K562 (cell line): Measurements from ENCODE around the gene TFRC. TPM values are rescaled to one million over a fixed set of nuclear protein-coding genes. Genes with fewer than 3 reads are reported as not detected.

Experiments
- ARID2 ChIP-seq: fragments of 450-650 bp; IDR thresholded peaks from 2 replicates; pipeline ENCODE4 v1.6.1; 2017; ENCODE audit warnings: antibody characterized with exemption, mild to moderate bottlenecking
- DNMT1 ChIP-seq: fragments of 450-650 bp; IDR thresholded peaks from 2 replicates; pipeline ENCODE4 v1.6.1; 2016; ENCODE audit warnings: antibody characterized with exemption, mild to moderate bottlenecking
- EP400 ChIP-seq: fragments of 450-650 bp; IDR thresholded peaks from 2 replicates; pipeline ENCODE4 v1.6.1; 2017; ENCODE audit warnings: antibody characterized with exemption, mild to moderate bottlenecking, moderate library complexity
- JUNB ChIP-seq: fragments of 450-650 bp; formaldehyde crosslinking; conservative IDR thresholded peaks from 2 replicates; pipeline ENCODE4 v1.4.0; 2020; ENCODE audit warnings: mild to moderate bottlenecking
- NEUROD1 ChIP-seq: fragments of 150-350 bp; IDR thresholded peaks from 2 replicates; pipeline ENCODE4 v1.6.1; 2014; ENCODE audit warnings: borderline replicate concordance, low read length, low read depth; ENCODE audit not compliant: partially characterized antibody
- NR3C1 ChIP-seq: sonication (generic); formaldehyde crosslinking; IDR thresholded peaks from 2 replicates; pipeline ENCODE4 v1.8.1; 2022; ENCODE audit warnings: missing genetic modification reagents
- NUFIP1 ChIP-seq: fragments of 450-650 bp; IDR thresholded peaks from 2 replicates; pipeline ENCODE4 v1.6.1; 2018; ENCODE audit not compliant: partially characterized antibody
- POLR2B ChIP-seq: fragments of 450-650 bp; IDR thresholded peaks from 2 replicates; pipeline ENCODE4 v1.6.1; 2018; ENCODE audit warnings: low read depth; ENCODE audit not compliant: partially characterized antibody
- REST ChIP-seq, 2 experiments: fragments of 450-650 bp; formaldehyde crosslinking in 1 of 2; IDR thresholded peaks; 2 replicates each; pipeline versions ENCODE4 v1.4.0 to v1.6.1; 2014 to 2020; ENCODE audit warnings: mild to moderate bottlenecking in 2 of 2, borderline replicate concordance in 1 of 2, low read depth in 1 of 2
- SMC3 ChIP-seq: conservative IDR thresholded peaks from 2 replicates; pipeline ENCODE4 v1.6.1; 2011; ENCODE audit warnings: low read depth, low read length, improper control_type of control experiment; ENCODE audit not compliant: insufficient read depth
- TFE3 ChIP-seq: fragments of 450-650 bp; formaldehyde crosslinking; IDR thresholded peaks from 2 replicates; pipeline ENCODE4 v1.4.0; 2020; ENCODE audit warnings: mild to moderate bottlenecking, mixed read lengths
- TOE1 ChIP-seq, 2 experiments: fragments of 450-650 bp in 1 of 2; sonication (generic) in 1 of 2; formaldehyde crosslinking in 1 of 2; IDR thresholded peaks; 2 replicates each; pipeline versions ENCODE4 v1.7.1 to v1.8.0; 2016 to 2022; ENCODE audit warnings: borderline replicate concordance in 2 of 2, mild to moderate bottlenecking in 2 of 2, antibody characterized with exemption in 1 of 2, inconsistent platforms in 1 of 2, low read depth in 1 of 2, missing genetic modification reagents in 1 of 2, moderate library complexity in 1 of 2
- ZNF134 ChIP-seq: fragments of 250-450 bp; sonication (Bioruptor Pico); conservative IDR thresholded peaks from 2 replicates; pipeline ENCODE4 v1.4.0; 2020
- ZNF23 ChIP-seq: fragments of 250-450 bp; sonication (Bioruptor Pico); IDR thresholded peaks from 2 replicates; pipeline ENCODE4 v1.4.0; 2020; ENCODE audit warnings: mild to moderate bottlenecking
- ZNF263 ChIP-seq: sonication (generic); formaldehyde crosslinking; IDR thresholded peaks from 2 replicates; pipeline ENCODE4 v1.8.0; 2022; ENCODE audit warnings: mild to moderate bottlenecking, missing genetic modification reagents, borderline replicate concordance
- polyA plus RNA-seq, 8 experiments: library from polyadenylated mRNA; depleted of rRNA in 4 of 8; stranded (reverse) in 5 of 8; unstranded in 3 of 8; fragments of >200 nt; fragmentation: Nextera tagmentation in 2 of 8; fragmentation: Illumina TruSeq in 1 of 8; extraction: Ambion mirVana in 2 of 8; extraction: Trizol in 1 of 8; gene quantifications; 2 replicates each; pipeline versions ENCODE4 v1.2.1 to v1.2.3, GENCODE V29; 2011 to 2014; ENCODE audit warnings: inconsistent platforms in 1 of 8, missing spikeins in 1 of 8
- total RNA-seq, 7 experiments: library from RNA; depleted of rRNA in 6 of 7; stranded (reverse); fragments of >200 nt in 6 of 7; fragmentation: Illumina TruSeq in 2 of 7; extraction: Trizol in 2 of 7; gene quantifications; 2 replicates each; pipeline versions ENCODE4 v1.2.1 to v1.2.3, GENCODE V29; 2011 to 2021; ENCODE audit warnings: low replicate concordance in 1 of 7
- TF ChIP-seq, protein P1 (sequence below): fragments of 450-650 bp; IDR thresholded peaks from 2 replicates; pipeline ENCODE4 v1.6.1; 2016; ENCODE audit warnings: mild to moderate bottlenecking

TFRC gene
- total and polyA plus RNA-seq, 9 of the 15 experiments (the other 6 are each of a cell fraction or from before 2014, with no cell fraction given) = 149 to 679 (median 332) TPM

DNA sequence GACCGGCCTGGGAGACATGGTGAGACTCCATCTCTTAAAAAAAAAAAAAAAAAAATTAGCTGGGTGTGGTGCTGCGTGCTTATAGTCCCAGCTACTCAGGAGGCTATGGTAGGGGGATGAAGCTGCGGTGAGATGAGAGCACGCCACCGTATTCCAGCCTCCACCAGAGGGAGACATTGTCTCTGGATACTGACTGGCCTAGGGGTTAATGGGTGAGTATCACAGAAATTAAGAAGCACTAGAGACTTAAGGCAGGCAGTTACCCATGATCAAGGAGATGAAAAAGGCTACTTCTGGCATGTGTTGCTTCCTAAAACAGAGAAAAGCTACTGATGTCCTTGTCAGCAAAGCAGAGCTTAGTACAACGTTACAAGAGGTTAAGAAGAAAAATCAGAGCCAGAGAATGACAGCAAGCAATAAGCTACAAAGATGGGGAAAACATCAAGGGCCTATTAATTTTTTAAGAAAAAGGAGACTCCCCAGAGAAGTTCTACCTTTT lies 8.6 kb downstream of the TFRC start (continued):
- TF ChIP-seq REST (IDR thresholded peaks at IDR 0.05; ENCODE audit: borderline replicate concordance) (peak; percentile 78), REST (CRISPR knock-in tag; IDR thresholded peaks at IDR 0.05; ENCODE audit: low read depth) (no peak), TFE3 (no peak), NEUROD1 (no peak), ZNF134 (CRISPR knock-in tag) (no peak), ZNF23 (CRISPR knock-in tag) (no peak), DNMT1 (no peak), POLR2B (peak; percentile 32), NUFIP1 (no peak), ZNF263 (CRISPR knock-in tag) (0 out of 2 replicates have a peak, but pooled peaks have one; percentile 29), EP400 (no peak), ARID2 (0 out of 2 replicates have a peak, but pooled peaks have one; percentile 45), SMC3 (peak; percentile 71), TOE1 (IDR thresholded peaks at IDR 0.05; ENCODE audit: borderline replicate concordance) (no peak), TOE1 (CRISPR knock-in tag; IDR thresholded peaks at IDR 0.05; ENCODE audit: borderline replicate concordance, low read depth) (no peak), JUNB (CRISPR knock-in tag) (no peak), NR3C1 (no peak)
- TF ChIP-seq, protein P1, sequence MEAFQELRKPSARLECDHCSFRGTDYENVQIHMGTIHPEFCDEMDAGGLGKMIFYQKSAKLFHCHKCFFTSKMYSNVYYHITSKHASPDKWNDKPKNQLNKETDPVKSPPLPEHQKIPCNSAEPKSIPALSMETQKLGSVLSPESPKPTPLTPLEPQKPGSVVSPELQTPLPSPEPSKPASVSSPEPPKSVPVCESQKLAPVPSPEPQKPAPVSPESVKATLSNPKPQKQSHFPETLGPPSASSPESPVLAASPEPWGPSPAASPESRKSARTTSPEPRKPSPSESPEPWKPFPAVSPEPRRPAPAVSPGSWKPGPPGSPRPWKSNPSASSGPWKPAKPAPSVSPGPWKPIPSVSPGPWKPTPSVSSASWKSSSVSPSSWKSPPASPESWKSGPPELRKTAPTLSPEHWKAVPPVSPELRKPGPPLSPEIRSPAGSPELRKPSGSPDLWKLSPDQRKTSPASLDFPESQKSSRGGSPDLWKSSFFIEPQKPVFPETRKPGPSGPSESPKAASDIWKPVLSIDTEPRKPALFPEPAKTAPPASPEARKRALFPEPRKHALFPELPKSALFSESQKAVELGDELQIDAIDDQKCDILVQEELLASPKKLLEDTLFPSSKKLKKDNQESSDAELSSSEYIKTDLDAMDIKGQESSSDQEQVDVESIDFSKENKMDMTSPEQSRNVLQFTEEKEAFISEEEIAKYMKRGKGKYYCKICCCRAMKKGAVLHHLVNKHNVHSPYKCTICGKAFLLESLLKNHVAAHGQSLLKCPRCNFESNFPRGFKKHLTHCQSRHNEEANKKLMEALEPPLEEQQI = no peak
